Heart right ventricle (tissue), 16 donors: ENCODE data around the gene RTL10. TPM values are rescaled to one million over a fixed set of nuclear protein-coding genes. Genes with fewer than 3 reads are reported as not detected.

ENCODE experiments used
- ATAC-seq, 8 donors: fragments of 200-7000 bp; cut with Tn5 transposase; one replicate each; pipeline ENCODE4 v1.9.1; 2020; ENCODE audit warnings: mild to moderate bottlenecking in 8 of 8, moderate library complexity in 8 of 8, moderate number of reproducible peaks in 1 of 8
- DNase-seq, 2 donors: peaks; one replicate each; pipeline ENCODE4 v3.0.0-alpha.2; 2020
- H3K27ac ChIP-seq, 10 donors: fragments of 200-600 bp; sonication (generic) in 2 of 10; one replicate each; pipeline versions ENCODE4 v1.5.0 to v1.8.0; 2020 to 2022; ENCODE audit warnings: mild to moderate bottlenecking in 3 of 10
- H3K27me3 ChIP-seq, 7 donors: fragments of 200-600 bp; one replicate each; pipeline ENCODE4 v1.8.0; 2021 to 2022; ENCODE audit warnings: mild to moderate bottlenecking in 2 of 7
- H3K36me3 ChIP-seq, 9 donors: fragments of 200-600 bp; sonication (generic) in 1 of 9; one replicate each; pipeline versions ENCODE4 v1.5.0 to v1.8.0; 2020 to 2022; ENCODE audit warnings: mild to moderate bottlenecking in 2 of 9
- H3K4me1 ChIP-seq, 9 donors: fragments of 200-600 bp; sonication (generic) in 1 of 9; one replicate each; pipeline versions ENCODE4 v1.5.0 to v1.8.0; 2020 to 2022; ENCODE audit warnings: mild to moderate bottlenecking in 4 of 9
- H3K4me3 ChIP-seq, 10 donors: fragments of 200-600 bp; sonication (generic) in 2 of 10; one replicate each; pipeline versions ENCODE4 v1.5.0 to v1.8.0; 2020 to 2022; ENCODE audit warnings: mild to moderate bottlenecking in 7 of 10, moderate library complexity in 2 of 10
- H3K9me3 ChIP-seq, 11 donors: fragments of 200-600 bp in 10 of 11; sonication (generic) in 2 of 11; one replicate each; pipeline versions ENCODE4 v1.5.0 to v1.8.0; 2013 to 2022; ENCODE audit warnings: mild to moderate bottlenecking in 2 of 11, control low read depth in 1 of 11, moderate library complexity in 1 of 11
- WGBS, 2 donors: extraction: QIAGEN DNeasy Blood & Tissue Kit; methylation state at CpG; one replicate each; pipeline ENCODE4 v1.1.7; 2013; ENCODE audit warnings: inconsistent platforms in 1 of 2; 5-methylcytosine and 5-hydroxymethylcytosine counted together
- intact Hi-C, 10 donors: fragments of 100-400 bp; cut with DNase I; formaldehyde crosslinking; loops; one replicate each; pipeline versions ENCODE4 v1.11.1 to v1.14.2; 2022
- polyA plus RNA-seq, 2 donors: library from polyadenylated mRNA; stranded (reverse); fragments of 200-250 nt; gene quantifications; one replicate each; pipeline ENCODE4 v1.2.3, GENCODE V29; 2013
- total RNA-seq, 10 donors: library from RNA; stranded (reverse); fragmentation: NEBNext Ultra II Directional in 3 of 10; extraction: Animal tissue kit (Norgen Biotek cat#: 25700) in 3 of 10; gene quantifications; one replicate each; pipeline versions ENCODE4 v1.2.1 to v1.2.4, GENCODE V29; 2021 to 2023
- TF ChIP-seq, protein P1 (sequence below), 9 donors: fragments of 200-600 bp; sonication (generic) in 2 of 9; IDR thresholded peaks; one replicate each; pipeline versions ENCODE4 v1.5.0 to v1.8.0; 2021 to 2022; ENCODE audit warnings: antibody characterized with exemption in 9 of 9, mild to moderate bottlenecking in 5 of 9, moderate library complexity in 1 of 9
- donor health status: Arrhythmogenic right ventricular cardiomyopathy.
- donor health status: ischemic (EF 13 %, LVEDD 7.1; RV severe dilation, severe dysfunction).
- donor health status: healthy with polysubstance abuse.
- donor health status: DM: no; HTN: yes; CAD: no.
- donor health status: DM: no; HTN: no; CAD: no.
- donor health status: ischemic (EF 25% LVEDD 6.9; RV normal size, moderate dysfunction).
- donor health status: ischemic (EF 25% LVEDD 5.7; RV mildly dilated, moderate dysfunction).
- donor health status: healthy.
- donor health status: DM: yes; HTN: yes; CAD: no.
- donor health status: Ischemic cardiomyopathy.
- donor health status: ischemic (EF 35%, LVEDD 5.7; RV mildly dilated, moderate dysfunction).
- donor health status: nonischemic (EF 11% LVEDD 7.7; RV severe dilation, severe dysfunction).
- donor health status: DM: yes; HTN: yes; CAD: no.
- donor health status: PGD.
- donor health status: ischemic (EF 29% LVEDD 5.4; RV normal size, mild dysfunction).
- donor health status: nonischemic (EF 23%, LVEDD 6.1; RV moderate dilation, normal function).

The RTL10 gene
- total and polyA plus RNA-seq, 12 donors = 4.0 to 12.0 (median 7.1) TPM

DNA sequence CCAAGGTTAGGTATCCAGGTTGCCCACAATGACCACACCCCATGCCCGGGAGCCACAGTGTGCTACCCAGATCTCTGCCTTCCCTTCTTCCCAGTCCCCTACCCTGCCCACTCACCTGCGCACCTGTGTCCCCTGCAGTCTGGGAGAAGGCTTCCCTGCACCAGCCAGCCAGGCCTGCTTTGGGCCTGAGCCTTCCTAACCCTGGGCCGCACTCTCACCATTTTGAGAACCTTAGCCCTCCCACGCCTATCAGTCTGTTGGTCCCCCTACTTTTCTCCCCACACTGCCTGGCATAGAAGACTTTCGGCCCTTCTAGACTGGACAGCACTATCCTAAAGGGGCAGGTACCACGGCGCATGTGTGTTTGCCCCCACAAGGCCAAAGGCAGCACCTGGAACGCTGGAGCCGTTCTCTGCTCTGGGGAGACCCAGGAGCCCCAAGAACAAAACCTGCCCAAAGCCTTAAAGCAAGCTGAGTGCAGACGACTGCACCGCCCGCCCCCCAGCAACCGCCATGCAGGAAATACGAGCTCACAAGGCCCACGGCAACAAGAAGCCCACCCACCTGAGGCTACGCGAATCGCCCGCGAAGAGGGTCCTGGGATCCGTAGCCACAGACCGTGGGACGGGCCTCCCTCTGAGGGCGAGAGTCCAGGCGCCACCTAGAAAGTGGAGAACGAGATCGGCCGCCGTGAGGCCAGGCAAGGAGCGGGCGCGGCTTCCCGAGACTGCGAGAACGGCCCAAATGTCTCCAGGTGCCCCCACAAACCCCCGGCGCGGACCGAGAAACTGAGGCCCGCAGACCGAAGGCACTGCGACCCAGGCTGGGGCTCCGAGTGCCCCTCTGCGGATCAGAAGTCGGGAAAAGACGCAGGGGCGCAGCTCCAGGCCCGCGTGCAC, 546 bp downstream of the RTL10 start:
- H3K4me1 ChIP-seq = peaks cover 18 to 33% (median 27%) of the 10 kb centered on the region in 9 donors
- intact Hi-C loops = loop anchor here in 1 of 10 donors (5.0 kb wide), 1 partner anchor 52 kb away; no protein-coding TSS in a partner anchor
- ATAC-seq (peak in 7 of 8 donors; percentile 0 to 15 (median 8)), DNase-seq (peak in 1 of 2 donors; percentile 46)
- peaks cover 0 to 36% (median 10%) of the 10 kb centered on the region in 9 donors for H3K36me3 ChIP-seq
- peak overlapping the region; percentile 31 to 98 (median 94) for H3K27ac ChIP-seq
- no peaks in the 10 kb centered on the region for H3K9me3 ChIP-seq
- H3K27me3 ChIP-seq = no peaks in the 10 kb centered on the region
- 2 to 3% methylated on average over 49 of the region's 49 CpGs for WGBS, 2 donors
- H3K4me3 ChIP-seq = peak overlapping the region; percentile 69 to 98 (median 95)
- TF ChIP-seq, protein P1, sequence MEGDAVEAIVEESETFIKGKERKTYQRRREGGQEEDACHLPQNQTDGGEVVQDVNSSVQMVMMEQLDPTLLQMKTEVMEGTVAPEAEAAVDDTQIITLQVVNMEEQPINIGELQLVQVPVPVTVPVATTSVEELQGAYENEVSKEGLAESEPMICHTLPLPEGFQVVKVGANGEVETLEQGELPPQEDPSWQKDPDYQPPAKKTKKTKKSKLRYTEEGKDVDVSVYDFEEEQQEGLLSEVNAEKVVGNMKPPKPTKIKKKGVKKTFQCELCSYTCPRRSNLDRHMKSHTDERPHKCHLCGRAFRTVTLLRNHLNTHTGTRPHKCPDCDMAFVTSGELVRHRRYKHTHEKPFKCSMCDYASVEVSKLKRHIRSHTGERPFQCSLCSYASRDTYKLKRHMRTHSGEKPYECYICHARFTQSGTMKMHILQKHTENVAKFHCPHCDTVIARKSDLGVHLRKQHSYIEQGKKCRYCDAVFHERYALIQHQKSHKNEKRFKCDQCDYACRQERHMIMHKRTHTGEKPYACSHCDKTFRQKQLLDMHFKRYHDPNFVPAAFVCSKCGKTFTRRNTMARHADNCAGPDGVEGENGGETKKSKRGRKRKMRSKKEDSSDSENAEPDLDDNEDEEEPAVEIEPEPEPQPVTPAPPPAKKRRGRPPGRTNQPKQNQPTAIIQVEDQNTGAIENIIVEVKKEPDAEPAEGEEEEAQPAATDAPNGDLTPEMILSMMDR (IDR thresholded peaks at IDR 0.05) = no peak

DNA sequence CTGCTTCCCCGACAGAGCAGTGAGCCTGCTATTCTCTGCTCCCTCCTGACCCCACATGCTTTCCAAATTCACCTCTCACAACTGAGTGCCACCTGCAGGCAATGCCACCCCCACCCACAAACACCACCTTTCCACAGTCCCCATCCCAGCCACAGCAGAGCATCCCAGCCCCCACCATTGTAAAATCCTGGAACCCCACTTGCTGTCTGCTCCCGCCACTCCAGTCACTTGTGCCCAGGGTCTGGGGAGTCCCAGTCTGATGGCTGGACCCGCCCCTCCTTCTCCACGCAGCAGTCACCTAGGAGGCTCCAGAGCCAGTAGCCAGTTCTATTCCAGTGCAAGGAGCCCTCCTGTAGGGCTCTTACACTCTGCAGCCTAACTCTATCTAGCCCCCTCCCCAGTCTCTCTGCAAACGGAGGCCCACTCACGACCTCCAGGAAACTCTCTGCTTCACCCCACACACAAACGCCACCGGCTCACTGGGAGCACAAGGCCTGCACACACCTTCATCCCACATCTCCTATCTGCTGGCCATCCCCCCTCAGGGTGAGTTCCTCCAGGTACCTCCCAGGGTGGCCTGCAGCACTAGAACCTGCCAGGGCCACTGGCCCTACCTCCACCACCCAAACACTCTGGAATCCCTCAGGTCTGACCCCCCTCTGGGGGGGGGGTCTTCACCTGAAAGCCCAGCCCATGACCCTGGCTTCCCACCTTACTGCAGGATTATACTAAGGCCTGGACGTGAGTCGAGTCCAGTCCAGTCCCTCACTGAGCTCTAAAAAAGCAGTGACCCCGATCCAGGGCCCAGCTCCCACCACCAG, 1.4 kb downstream of the RTL10 start:
- WGBS, 2 donors = 55 to 60% methylated on average over 11 of the region's 11 CpGs
- no peak for DNase-seq

DNA sequence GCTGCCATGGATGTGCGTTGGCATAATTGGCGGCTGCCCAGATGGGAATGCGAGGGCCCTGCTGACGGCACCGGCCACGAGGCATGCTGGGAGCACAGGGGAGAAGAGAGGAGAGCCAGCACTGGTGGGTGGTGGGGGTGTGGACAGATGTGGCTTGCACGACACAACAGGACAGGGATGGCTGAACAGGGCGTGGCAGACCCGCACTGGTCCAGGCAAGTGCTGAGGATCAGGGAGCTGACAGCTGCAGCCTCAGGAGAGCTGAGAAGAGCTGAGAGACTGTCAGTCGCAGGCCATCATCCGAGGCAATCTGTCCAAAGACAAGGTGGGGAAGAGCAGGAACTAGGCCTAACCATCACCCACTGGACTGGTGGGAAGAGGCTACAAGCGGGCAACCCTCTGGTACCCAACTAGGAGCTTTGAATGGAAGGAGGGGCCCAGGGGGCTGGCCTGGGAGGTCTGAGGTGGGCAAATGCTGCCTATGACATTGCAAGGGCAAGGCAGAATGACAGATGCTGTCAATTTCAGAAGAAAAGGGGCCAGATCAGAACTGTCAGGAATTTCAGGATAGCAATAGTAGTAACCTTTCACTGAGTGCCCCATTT, 2.4 kb downstream of the RTL10 start:
- TF ChIP-seq, protein P1 (IDR thresholded peaks at IDR 0.05) = no peak
- peaks cover 0 to 2% (median 0%) of the 10 kb centered on the region in 11 donors for H3K9me3 ChIP-seq
- ATAC-seq (no peak), DNase-seq (no peak)
- peaks cover 18 to 33% (median 27%) of the 10 kb centered on the region in 9 donors for H3K4me1 ChIP-seq
- WGBS, 2 donors = 91 to 93% methylated on average over 12 of the region's 12 CpGs
- intact Hi-C loops = loop anchor here in 1 of 10 donors (5.0 kb wide), 1 partner anchor 50 kb away; no protein-coding TSS in a partner anchor
- no peak overlapping the region for H3K4me3 ChIP-seq
- H3K36me3 ChIP-seq = peaks cover 0 to 36% (median 10%) of the 10 kb centered on the region in 9 donors
- no peak overlapping the region for H3K27ac ChIP-seq
- no peaks in the 10 kb centered on the region for H3K27me3 ChIP-seq

More for the DNA sequence above, 1.4 kb downstream of the RTL10 start:
- intact Hi-C loops = loop anchor here in 1 of 10 donors (5.0 kb wide), 1 partner anchor 51 kb away; no protein-coding TSS in a partner anchor
- Histone ChIP-seq H3K4me1 (peaks cover 18 to 33% (median 27%) of the 10 kb centered on the region in 9 donors), H3K36me3 (peaks cover 0 to 36% (median 10%) of the 10 kb centered on the region in 9 donors), H3K27ac (peak overlapping the region in 5 of 10 donors; percentile 92 to 98 (median 94)), H3K4me3 (peak overlapping the region; percentile 69 to 98 (median 95)), H3K27me3 (no peaks in the 10 kb centered on the region), H3K9me3 (no peaks in the 10 kb centered on the region)
- TF ChIP-seq, protein P1 (IDR thresholded peaks at IDR 0.05) = no peak
- ATAC-seq = no peak
